Measurements from ENCODE around the gene DCAF15. TPM values are rescaled to one million over a fixed set of nuclear protein-coding genes. Genes with fewer than 3 reads are reported as not detected.

DCAF15 gene
- polyA plus RNA-seq, 1 donor = 33.6 TPM

GRCh38 chr19:13993590-13994300, 41.4 kb downstream of the DCAF15 start:
- no peak for DNase-seq

- no peak for DNase-seq
Measured at GRCh38 chr19:13995017-13995728, 42.9 kb downstream of the DCAF15 start.

- DNase-seq = no peak
Measured at GRCh38 chr19:13995878-13996765, 43.8 kb downstream of the DCAF15 start.

- no peak for DNase-seq
Measured at GRCh38 chr19:13996928-13997630, 44.8 kb downstream of the DCAF15 start.

- no peak for DNase-seq
Measured at GRCh38 chr19:13997631-13997962, 45.3 kb downstream of the DCAF15 start.

GRCh38 chr19:13998426-13998825, 46.1 kb downstream of the DCAF15 start:
- DNase-seq = no peak

- no peak for DNase-seq
Measured at GRCh38 chr19:13999085-13999484, 46.8 kb downstream of the DCAF15 start.

- DNase-seq = no peak
Measured at GRCh38 chr19:14000691-14001375, 48.5 kb downstream of the DCAF15 start.

- no peak for DNase-seq
Measured at GRCh38 chr19:14002571-14003250, 50.4 kb downstream of the DCAF15 start.

GRCh38 chr19:14003251-14004055, 51.1 kb downstream of the DCAF15 start:
- no peak for DNase-seq

GRCh38 chr19:14004619-14005348, 52.5 kb downstream of the DCAF15 start:
- DNase-seq = no peak

GRCh38 chr19:14005349-14006084, 53.2 kb downstream of the DCAF15 start:
- DNase-seq = peak; percentile 87

- peak; percentile 99 for DNase-seq
Measured at GRCh38 chr19:14006085-14006765, 53.9 kb downstream of the DCAF15 start, which contains the start of gene RFX1. Gene RFX1, minus strand, starts transcription at chr19:14006320. Its CDS starts 12,477 bp downstream, at chr19:13993843.

GRCh38 chr19:14006766-14007562, 54.7 kb downstream of the DCAF15 start:
- no peak for DNase-seq

Data from left kidney (tissue), 2 donors.